OCI-LY1 (cell line): ENCODE results near the gene OSBPL5.

Experiments used
- EZH2 ChIP-seq: fragments of 200-600 bp; sonication (generic), shearing (Covaris generic); IDR thresholded peaks from 2 replicates; pipeline ENCODE4 v1.8.0; 2017; ENCODE audit warnings: borderline replicate concordance, mixed run types, mild to moderate bottlenecking, antibody characterized with exemption, low read length, moderate library complexity, mixed read lengths
- TF ChIP-seq, protein P1 (sequence below): fragments of 200-600 bp; sonication (generic), shearing (Covaris generic); IDR thresholded peaks from 2 replicates; pipeline ENCODE4 v1.5.1; 2017; ENCODE audit warnings: mild to moderate bottlenecking, antibody characterized with exemption, low read length, moderate library complexity, mixed read lengths

- TF ChIP-seq, protein P1, sequence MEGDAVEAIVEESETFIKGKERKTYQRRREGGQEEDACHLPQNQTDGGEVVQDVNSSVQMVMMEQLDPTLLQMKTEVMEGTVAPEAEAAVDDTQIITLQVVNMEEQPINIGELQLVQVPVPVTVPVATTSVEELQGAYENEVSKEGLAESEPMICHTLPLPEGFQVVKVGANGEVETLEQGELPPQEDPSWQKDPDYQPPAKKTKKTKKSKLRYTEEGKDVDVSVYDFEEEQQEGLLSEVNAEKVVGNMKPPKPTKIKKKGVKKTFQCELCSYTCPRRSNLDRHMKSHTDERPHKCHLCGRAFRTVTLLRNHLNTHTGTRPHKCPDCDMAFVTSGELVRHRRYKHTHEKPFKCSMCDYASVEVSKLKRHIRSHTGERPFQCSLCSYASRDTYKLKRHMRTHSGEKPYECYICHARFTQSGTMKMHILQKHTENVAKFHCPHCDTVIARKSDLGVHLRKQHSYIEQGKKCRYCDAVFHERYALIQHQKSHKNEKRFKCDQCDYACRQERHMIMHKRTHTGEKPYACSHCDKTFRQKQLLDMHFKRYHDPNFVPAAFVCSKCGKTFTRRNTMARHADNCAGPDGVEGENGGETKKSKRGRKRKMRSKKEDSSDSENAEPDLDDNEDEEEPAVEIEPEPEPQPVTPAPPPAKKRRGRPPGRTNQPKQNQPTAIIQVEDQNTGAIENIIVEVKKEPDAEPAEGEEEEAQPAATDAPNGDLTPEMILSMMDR, result no peak
- no peak for TF ChIP-seq EZH2
These were observed 8.3 kb downstream of the OSBPL5 start for GRCh38 chr11:3156661-3157311.
